GM19238 (cell line): ENCODE data around the gene ACBD3.
"Not testable (repeated sequence)": the region's sequence is repeated elsewhere in the genome, so short reads cannot be mapped to it uniquely, and the experiment has no call there.

ENCODE experiments used
- DNase-seq: peaks from one replicate; pipeline ENCODE4 v3.0.0; 2011; ENCODE audit warnings: low spot score; ENCODE audit not compliant: insufficient read length

The ACBD3 gene

GRCh38 chr1:226186124-226187018 is at the start of gene ACBD3:
Gene ACBD3 (minus strand): TSS chr1:226186741. CDS start chr1:226186675, 66 bp downstream.
- DNase-seq, result peak; percentile 92

- DNase-seq, result no peak
These were observed 47.3 kb upstream of the ACBD3 start for GRCh38 chr1:226233806-226234205.

- DNase-seq, result peak; percentile 32
These were observed 46.8 kb upstream of the ACBD3 start for GRCh38 chr1:226233293-226233692.

- DNase-seq, result no peak
These were observed 40.1 kb upstream of the ACBD3 start for GRCh38 chr1:226226601-226227000.

- peak; percentile 48 for DNase-seq
These were observed 37.3 kb upstream of the ACBD3 start for GRCh38 chr1:226223786-226224244.

- DNase-seq, result peak; percentile 17
These were observed 36.7 kb upstream of the ACBD3 start, which contains the start of gene MIXL1 for GRCh38 chr1:226223157-226223785. Gene MIXL1 (plus strand): TSS chr1:226223664. CDS start chr1:226223682, 18 bp downstream.

- no peak for DNase-seq
These were observed 36.1 kb upstream of the ACBD3 start for GRCh38 chr1:226222686-226223085.

- no peak for DNase-seq
These were observed 34.1 kb upstream of the ACBD3 start for GRCh38 chr1:226220473-226221189.

- DNase-seq, result no peak
These were observed 30.7 kb upstream of the ACBD3 start for GRCh38 chr1:226217273-226217672.

GRCh38 chr1:226216056-226216455 is 29.5 kb upstream of the ACBD3 start:
- DNase-seq, result no peak

GRCh38 chr1:226215239-226215638 is 28.7 kb upstream of the ACBD3 start:
- peak; percentile 18 for DNase-seq

GRCh38 chr1:226212545-226212944 is 26.0 kb upstream of the ACBD3 start:
- no peak for DNase-seq

GRCh38 chr1:226211181-226211821 is 24.8 kb upstream of the ACBD3 start:
- DNase-seq, result no peak

GRCh38 chr1:226210571-226211176 is 24.1 kb upstream of the ACBD3 start:
- DNase-seq, result no peak

GRCh38 chr1:226209307-226210059 is 22.9 kb upstream of the ACBD3 start:
- DNase-seq, result no peak

- DNase-seq, result no peak
These were observed 20.5 kb upstream of the ACBD3 start for GRCh38 chr1:226207048-226207447.

GRCh38 chr1:226204198-226204597 is 17.7 kb upstream of the ACBD3 start:
- no peak for DNase-seq

- no peak for DNase-seq
These were observed 17.1 kb upstream of the ACBD3 start for GRCh38 chr1:226203655-226204054.

GRCh38 chr1:226203240-226203639 is 16.7 kb upstream of the ACBD3 start:
- DNase-seq, result no peak

GRCh38 chr1:226202666-226203065 is 16.1 kb upstream of the ACBD3 start:
- DNase-seq, result not testable (repeated sequence)
